NOMO-1 (cell line): ENCODE results near the gene CNTN5.
"Not testable (repeated sequence)": the region's sequence is repeated elsewhere in the genome, so short reads cannot be mapped to it uniquely, and the experiment has no call there.

ENCODE experiments used
- DNase-seq, 2 experiments: peaks; one replicate each; lab custom pipeline; 2025; ENCODE audit not compliant: unreplicated experiment in 2 of 2; lab: John Stamatoyannopoulos, UW

Gene CNTN5

DNA sequence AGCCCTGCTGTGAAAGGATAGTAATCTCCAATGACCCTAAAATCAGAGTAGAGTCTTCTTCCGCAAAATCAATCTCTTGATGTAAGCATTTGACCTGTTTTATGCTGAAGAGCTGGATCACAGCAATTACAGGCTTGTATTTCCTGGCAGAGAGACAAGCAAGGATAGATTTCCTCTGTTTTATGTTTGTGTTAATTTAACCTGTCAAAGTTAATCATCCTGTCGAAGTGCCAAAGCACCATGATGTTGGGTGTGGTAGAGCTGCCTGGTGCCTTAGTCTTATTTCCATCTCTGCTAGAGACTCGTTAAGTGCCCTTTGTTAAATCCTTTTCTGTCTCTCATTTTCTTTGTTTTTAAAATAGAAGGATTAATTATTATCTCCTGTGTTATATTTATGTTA lies 248.1 kb downstream of the CNTN5 start:
- no peak for DNase-seq

DNA sequence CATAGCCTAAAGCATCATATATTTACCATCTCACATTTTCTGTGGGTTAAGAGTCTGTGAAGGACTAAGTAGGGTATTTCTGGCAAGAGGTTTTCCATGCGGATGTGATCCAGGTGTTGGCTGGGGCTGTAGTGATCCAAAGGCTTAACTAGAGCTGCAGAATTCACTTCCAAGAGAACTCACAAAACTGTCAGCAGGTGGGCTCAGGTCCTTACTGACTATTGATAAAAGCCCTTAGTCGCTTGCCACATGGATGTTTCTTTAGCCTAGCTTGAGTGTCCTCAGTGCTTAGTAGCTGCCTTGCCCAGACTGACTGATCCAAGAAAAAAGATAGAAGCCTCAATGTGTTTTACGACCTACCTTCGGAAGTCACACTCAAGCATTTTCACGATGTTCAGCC lies 250.8 kb downstream of the CNTN5 start:
- no peak for DNase-seq

DNA sequence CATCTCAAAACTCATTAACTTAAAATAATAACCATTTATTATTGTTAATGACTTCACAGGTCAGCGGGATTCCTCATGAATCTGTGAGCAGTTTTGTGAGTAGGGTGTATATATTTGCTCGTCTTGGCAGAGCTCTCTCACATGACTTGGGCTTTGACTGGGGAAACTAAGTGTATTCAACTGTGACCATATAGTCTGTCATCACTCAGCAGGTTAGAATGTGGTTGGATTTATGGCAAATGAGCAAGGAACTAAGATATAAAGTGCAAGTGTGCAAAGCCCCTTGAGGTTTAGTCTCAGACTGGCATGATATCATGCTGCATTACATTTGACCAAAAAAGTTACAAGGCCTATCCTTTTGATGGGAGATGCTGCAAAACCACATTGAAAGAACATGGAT lies 254.8 kb downstream of the CNTN5 start:
- DNase-seq, result no peak

DNA sequence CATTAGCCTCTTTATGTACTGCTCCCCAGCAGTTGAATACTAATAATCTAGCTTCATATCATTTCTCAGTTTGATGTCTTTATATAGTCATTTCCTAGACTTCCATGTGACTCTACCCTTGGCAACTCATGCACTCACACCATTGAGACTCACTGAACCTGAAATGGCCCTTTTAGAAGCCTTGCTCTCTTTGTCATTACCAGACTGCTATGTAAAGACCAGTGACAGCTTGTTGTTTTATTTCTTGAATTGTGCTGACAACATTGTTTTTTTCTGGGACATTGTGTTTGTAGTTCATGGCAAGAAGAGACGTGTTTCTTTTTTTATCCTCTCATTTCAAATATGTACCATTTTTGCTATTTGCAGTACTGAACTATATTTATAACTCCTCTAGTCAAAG lies 256.5 kb downstream of the CNTN5 start:
- DNase-seq, result no peak

DNA sequence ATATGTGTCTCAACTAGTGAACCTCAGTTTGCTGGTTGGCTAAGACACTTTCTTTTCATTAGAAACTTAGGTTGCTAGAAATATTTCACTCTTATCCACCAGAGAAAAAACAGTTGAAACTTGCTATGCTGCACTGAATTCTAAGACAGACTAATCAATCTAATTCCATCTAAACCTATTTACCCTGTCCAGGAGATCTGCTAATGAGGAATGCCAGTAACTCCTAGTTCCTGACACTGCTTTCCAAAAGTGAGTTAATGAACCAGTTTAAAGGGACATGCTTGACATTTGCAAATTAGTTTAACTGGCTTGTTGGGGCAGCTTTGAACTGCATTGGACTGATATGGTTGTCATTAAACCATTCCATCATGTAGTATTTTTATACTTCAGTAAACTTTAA lies 258.5 kb downstream of the CNTN5 start:
- no peak for DNase-seq

DNA sequence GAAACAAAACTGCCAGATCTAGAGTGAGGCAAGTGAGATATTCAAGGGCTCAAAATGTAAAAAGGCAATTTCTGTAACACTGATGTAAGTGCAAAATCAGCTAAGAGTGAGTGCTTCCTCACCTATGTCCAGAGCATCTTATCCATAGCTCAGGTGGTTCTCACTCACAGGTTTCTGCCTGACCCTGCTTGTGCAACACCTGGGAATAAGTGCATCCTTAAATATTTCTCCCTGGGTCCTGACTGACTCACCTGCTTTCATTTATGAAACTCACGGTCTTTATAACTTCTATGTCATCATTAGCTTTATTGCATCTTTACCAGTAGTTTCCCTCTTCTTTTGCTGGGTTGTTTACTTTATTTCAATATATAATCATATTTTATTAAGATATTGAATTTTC lies 260.6 kb downstream of the CNTN5 start:
- no peak for DNase-seq

DNA sequence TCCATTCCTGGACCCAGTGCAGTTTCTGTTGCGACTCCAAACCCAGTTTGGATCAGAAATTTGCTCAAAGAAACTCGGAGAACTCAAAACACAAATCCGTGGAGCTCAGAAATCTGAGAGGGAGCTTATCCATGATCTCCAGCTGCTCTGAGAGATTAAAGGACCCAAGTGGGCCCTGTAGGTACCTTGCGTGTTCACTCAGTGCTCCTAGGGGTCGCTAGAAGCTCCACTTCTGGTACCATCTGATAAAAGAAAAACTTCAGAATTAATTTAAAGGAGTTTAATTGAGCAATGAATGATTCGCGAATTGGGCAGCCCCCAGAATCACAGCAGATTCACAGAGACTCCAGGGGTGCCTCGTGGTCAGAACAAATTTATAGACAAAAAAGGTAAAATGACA lies 277.2 kb downstream of the CNTN5 start:
- not testable (repeated sequence) for DNase-seq

DNA sequence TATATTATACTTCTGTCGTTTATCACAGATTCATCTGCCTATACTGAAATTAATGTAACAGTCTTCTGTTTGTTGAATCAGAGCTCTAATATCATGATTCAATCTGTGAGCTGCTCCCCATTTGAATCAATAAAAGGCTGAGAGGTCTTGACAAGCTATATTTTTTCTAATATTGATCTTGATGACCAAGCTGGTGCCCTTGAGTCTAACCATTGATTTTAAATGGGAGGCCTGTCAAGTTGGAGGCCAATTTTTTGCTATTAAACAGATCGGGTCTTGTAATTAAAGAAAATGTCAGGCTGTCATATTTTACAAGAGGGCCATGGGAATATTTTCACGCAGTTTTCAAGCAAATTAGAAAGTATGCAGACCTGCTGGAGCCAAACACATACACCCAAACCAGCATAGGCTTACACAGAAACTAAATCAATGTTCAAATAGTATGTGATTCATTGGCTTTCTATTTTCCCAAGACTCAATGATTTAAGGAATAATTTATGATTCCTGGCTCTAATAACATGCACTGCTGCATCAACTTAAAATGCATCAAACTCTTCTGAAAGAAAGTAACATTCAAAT lies 286.9 kb downstream of the CNTN5 start:
- DNase-seq, result no peak

DNA sequence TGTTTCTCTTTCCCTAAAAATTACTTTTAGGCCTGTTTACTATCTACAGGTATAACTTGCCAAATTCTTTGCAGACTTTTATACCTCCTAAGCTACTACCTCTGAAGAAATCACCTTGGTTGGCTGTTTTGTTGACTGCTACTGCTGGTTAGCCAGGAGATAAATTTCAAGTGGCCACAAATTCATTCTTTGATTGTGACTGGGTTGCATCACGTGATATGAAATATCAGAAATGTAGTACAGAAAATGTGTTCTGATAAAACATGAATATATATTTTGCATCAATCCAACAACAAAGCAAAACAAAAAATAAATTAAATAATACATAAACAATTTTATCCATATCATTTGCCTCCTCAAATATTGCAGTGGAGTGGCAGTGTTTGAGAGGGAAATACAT lies 291.1 kb downstream of the CNTN5 start:
- DNase-seq, result no peak

DNA sequence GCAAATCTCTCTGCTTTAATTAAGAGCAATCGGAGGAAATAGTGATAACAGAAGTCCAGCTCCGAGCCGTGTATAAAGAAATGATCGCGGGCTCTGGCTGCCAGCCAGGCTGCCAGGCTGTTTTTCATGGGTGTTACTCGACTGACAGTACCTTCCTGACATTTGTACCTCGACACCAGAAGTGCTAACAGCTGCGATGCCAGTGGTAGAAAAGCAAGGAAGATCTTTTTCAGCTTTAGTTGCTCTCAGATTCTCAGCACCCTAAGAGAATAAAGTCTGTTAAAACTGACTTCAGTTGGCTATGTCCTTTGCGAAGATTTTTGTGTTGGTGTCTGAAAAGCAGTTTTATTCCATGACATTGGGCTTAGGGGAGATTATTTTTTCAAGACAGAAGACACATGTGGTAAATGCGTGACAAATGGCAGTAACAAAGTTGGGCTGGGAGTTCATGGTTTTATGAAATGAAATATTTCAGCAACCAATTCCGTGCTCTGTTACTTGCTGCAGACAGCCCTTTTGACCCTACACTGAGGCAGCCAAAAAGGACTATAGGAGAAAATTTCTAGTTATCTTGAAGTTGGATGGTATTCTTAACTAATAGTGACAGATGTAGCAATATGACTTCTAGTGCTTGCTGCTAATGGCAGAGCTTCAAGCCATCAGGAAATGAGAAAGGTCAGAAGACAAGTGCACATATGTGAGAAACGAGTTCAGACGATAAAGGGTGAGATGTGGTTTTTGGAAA lies 296.2 kb downstream of the CNTN5 start:
- DNase-seq, result no peak

DNA sequence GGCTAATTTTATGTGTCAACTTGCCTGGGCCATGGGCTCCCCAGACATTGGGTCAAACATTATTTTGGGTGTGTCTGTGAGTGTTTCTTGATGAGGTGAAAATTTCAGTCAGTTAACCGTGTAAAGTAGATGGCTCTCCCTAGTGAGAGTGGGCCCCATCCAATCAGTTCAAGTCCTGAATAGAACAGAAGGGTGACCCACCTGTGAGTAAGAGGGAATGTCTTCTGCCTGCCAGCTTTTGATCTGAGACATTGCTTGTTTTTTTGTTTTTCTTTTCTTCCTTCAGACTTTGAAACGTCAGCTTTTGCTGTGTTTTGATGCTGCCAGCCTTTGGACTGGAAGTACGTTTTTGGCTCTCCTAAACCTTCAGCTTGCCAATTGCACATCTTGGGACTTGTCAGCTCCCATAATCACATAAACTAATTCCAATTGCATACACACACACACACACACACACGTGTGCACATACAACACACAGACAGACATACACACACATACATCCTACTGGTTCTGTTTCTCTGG lies 300.1 kb downstream of the CNTN5 start:
- no peak for DNase-seq

DNA sequence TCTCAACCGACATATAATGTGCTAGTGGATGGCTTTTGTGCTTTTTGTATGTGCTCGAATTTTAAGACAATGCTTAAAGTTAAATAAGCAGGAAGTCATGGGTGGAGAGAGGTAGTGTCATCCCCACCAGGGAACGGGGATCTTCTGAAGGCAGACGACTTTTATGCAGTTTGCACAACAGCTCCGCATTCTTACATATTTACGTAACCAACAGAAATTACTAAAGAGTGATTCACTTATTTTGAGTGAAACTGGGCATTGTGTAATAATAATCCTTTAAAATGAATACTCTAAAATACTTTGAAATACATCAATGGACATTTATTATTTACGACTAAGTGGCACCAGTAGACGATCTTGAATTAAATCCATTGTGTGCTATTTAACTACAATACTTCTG lies 305.1 kb downstream of the CNTN5 start:
- peak; percentile 62 to 90 for DNase-seq

DNA sequence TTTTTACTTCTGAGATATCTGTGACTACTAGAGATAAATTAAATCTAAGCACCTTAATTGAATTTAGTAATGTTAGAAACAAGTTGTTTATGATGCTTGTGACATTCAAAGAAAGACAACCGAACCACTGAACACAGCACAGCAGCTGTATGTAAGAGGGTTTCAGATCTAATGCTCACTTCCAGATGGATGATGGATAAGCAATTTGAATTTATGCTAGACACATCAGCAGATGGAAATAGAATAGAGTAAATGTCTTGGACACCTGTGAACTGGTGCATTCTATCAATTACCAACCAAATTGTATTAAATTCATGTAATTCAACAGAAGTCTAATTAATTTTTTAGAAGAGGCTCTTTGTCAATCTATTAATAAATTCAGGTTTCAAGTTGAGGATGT lies 306.3 kb downstream of the CNTN5 start:
- DNase-seq, result no peak

DNA sequence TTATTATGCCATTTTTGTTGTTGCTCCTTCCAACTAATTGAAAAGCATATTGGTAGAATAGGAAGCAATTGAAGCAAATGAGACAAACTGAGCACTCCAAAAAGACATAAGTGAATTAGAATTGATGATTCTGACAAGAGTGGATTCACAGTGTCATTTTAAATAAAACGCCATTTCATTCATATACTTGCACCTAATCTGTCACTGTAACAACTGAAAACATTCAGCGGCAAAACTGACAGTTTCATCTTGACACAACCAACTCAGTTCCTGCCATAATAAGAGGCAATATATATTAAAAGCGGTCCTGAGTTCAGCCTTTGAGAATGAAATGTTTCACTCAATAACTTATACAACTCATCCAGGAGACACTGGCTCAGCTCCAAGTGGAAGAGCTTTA lies 306.8 kb downstream of the CNTN5 start:
- no peak for DNase-seq

DNA sequence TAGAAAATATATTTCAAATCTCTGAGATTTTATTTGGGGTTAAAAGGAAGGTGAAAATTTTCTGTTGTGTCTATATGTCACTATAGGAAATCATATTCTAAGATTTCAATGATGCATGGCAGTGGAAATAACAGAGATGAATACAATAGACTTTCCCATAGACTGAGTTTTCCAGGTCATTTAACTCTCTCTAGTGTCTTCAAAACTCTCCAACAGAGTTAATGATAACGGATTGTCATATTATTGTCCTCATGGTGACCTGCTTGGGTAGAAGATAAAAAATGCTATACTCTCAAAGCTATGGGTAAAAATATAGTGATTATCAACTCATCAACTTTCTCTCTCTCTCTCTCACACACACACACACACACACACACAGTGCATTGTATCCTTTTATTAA lies 312.9 kb downstream of the CNTN5 start:
- no peak for DNase-seq

DNA sequence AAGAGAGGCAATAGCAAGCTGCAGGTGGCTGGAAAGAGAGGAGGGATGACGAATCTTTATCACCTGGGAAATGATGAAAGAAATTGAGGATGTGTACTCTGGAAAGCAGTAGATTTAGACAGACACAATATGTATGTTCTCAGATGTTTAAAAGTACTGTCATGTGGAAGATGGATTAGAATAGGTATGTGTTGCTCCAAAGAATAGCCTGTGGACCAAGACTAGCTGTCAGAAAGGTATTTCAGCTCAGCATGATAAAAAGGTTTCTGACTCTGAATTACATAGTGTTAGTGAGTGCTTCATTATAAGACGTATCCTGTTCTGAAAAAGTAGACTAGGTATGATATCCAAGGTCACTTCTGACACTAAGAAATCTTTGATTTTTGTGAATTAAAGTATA lies 322.4 kb downstream of the CNTN5 start:
- DNase-seq, result no peak

DNA sequence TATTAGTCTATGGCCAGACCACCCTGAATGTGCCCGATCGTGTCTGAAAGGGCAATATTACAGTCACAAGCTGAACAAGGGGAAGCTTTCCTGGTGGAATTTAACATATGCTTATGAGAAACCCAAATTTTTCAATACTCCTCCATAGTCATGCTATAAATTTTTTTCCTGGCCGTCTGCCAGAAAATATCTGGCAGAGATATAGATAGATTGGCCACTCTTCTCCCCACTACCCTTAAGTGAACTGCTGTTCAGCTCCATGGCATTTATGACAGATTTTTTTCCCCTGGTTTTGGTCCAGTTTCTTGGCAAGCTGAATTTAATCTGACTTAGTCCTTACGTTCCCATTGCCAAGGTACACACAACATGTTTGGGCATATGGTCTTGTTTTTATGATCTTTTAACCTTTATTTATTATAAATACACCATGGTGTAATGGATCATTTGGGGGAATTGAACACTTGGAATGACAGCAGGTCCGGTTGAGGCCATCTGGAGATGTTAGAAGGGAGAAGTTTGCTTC lies 328.5 kb downstream of the CNTN5 start:
- DNase-seq, result no peak

DNA sequence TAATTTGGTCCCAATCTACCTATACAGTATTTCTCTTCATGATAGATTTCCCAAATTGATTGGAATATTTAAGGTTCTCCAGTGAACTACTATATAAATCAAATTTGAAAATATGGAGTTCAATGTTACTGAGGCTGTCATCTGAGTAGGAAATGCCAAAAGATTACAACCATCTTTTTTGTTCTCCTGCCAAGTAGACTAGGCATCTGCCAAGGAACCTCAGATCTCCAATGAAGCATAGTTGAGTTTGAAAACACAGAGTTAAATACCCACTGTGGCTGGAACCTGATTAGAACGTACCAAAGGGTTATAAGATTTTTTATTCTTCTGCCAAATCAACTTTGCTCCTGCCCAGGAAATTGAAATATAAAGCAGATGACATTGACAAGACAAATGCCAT lies 330.9 kb downstream of the CNTN5 start:
- no peak for DNase-seq

DNA sequence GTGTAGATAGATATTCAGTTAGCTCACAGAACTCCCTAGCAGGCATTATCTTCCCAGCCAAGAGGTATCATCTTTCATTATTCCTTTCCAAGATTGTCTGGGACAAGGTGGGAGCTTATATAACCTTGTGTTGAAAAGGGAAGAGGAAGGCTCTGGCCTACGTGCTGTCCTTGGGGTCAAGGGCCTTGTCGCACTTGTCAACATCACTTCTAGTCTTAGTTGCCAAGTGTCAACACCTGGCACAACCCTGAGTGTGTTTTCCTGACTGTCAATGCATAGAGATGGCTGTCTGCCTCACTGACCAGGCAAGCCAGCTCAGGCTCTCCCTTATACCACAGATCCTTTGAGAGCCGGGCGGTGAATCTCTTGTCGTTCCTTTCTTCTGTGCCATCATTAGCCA lies 331.9 kb downstream of the CNTN5 start:
- no peak for DNase-seq

DNA sequence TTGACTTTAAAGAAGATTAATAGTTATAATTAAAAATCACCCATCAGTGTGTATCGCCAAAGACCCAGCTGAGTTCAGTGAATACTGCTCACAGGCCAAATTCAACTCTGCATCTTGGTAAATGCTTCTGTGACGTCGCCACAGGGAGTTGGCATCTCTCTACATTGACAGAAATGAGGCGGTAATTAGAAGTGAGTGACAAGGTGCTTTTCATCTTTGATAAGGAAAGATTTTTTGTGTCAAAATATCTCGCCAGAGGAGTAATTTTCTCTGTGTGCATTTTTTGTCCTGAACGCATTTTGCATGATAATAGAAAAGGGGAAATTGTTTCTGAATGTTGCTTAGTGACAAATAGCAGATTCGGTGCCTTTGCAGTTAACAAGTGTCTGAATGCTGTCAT lies 345.8 kb downstream of the CNTN5 start:
- DNase-seq, result peak in 1 of 2 experiments; percentile 68

DNA sequence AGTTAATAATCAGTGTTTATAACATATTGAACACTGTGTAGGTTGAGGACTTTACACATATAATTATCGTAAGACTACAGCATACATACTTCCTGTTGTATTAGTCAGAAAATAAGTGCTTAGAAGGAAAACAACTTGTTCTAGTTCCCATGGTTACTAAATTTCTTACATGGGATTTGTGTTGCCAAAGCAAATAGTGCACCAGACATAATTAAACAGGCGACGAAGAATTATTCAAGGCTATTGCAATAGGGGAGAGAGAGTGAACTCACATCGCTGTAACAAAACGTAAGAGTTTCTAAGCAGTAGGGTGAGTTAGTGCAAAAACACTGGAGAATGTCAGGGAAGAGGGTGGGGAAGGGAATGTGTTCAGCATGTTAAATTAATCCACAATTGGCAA lies 347.8 kb downstream of the CNTN5 start:
- DNase-seq, result no peak

DNA sequence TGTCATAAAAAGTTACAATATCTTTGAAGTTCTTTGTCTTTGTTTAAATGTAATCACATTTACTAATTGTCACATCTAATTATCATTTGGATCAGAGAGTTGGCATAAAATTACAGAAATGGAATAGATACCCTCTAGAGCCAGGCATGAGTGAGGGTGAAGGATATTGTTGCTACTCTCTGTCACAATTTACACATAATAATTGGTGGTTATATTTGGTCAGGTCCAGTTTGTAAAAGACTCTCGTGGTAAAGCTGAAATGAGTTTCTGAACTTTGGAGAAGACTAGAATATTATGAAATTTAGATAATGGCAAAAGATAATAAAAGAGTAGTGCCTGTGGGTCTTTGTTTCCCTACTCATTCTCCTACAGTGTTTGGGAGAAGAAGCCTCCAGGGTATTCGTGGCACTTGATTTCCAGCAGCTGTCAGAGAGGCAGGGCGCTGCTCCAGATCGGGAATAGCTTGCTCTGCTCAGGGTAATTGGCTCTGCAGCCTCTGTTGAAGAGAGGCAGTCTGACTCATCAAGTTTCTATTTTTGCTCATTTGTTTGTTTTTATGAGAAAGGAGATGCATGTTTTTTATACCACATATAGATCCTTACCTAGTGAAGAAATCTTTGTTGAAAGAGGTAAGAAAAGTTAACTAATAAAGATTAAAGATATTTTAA lies 349.9 kb downstream of the CNTN5 start:
- DNase-seq, result no peak
